Esophagus squamous epithelium (tissue), 5 donors: ENCODE results near the gene IBA57. TPM values are rescaled to one million over a fixed set of nuclear protein-coding genes. Genes with fewer than 3 reads are reported as not detected.

Experiments used
- DNase-seq: peaks from one replicate; lab custom pipeline; 2025; lab: John Stamatoyannopoulos, UW
- H3K27ac ChIP-seq, 4 donors: fragments of 200-600 bp; sonication (generic); one replicate each; pipeline ENCODE4 v1.5.1; 2016 to 2019; ENCODE audit warnings: mild to moderate bottlenecking in 1 of 4
- H3K27me3 ChIP-seq, 4 donors: fragments of 200-600 bp; sonication (generic); 1 replicate in 3 of 4; 2 replicates in 1 of 4; pipeline versions ENCODE4 v1.5.1 to v1.6.0; 2017 to 2021; ENCODE audit warnings: antibody characterized with exemption in 1 of 4
- H3K36me3 ChIP-seq, 3 donors: fragments of 200-600 bp; sonication (generic); one replicate each; pipeline ENCODE4 v1.5.1; 2016 to 2019
- H3K4me1 ChIP-seq, 3 donors: fragments of 200-600 bp; sonication (generic); one replicate each; pipeline ENCODE4 v1.5.1; 2017 to 2019
- H3K4me3 ChIP-seq, 4 donors: fragments of 200-600 bp; sonication (generic); 1 replicate in 3 of 4; 2 replicates in 1 of 4; pipeline ENCODE4 v1.5.1; 2016 to 2019; ENCODE audit warnings: mild to moderate bottlenecking in 2 of 4, moderate library complexity in 1 of 4
- H3K9me3 ChIP-seq, 3 donors: fragments of 200-600 bp; sonication (generic); one replicate each; pipeline ENCODE4 v1.5.1; 2016 to 2019
- POLR2A ChIP-seq, 4 donors: fragments of 450-650 bp; IDR thresholded peaks; one replicate each; pipeline ENCODE4 v1.6.1; 2017; ENCODE audit warnings: antibody characterized with exemption in 4 of 4, mild to moderate bottlenecking in 4 of 4, moderate library complexity in 3 of 4
- WGBS, 2 donors: methylation state at CpG; one replicate each; pipeline ENCODE4 v1.1.5; 2018; 5-methylcytosine and 5-hydroxymethylcytosine counted together
- intact Hi-C: fragments of 100-400 bp; cut with DNase I; formaldehyde crosslinking; loops from one replicate; pipeline ENCODE4 v1.15.0; 2022
- total RNA-seq, 4 donors: library from RNA; depleted of rRNA; stranded (reverse); fragments of >200 nt; gene quantifications; one replicate each; pipeline ENCODE4 v1.1.0, GENCODE V29; 2016
- TF ChIP-seq, protein P1 (sequence below), 6 experiments: fragments of 450-650 bp in 4 of 6; fragments of 200-600 bp in 2 of 6; sonication (generic) in 2 of 6; IDR thresholded peaks; one replicate each; pipeline ENCODE4 v1.5.1; 2016 to 2019; ENCODE audit warnings: antibody characterized with exemption in 6 of 6, mild to moderate bottlenecking in 4 of 6, moderate library complexity in 4 of 6
- donor health status: DM: yes; HTN: yes; CAD: no.

Gene IBA57
- total RNA-seq, 4 donors from 2014 or later, result 4.8 to 9.1 (median 5.7) TPM

DNA sequence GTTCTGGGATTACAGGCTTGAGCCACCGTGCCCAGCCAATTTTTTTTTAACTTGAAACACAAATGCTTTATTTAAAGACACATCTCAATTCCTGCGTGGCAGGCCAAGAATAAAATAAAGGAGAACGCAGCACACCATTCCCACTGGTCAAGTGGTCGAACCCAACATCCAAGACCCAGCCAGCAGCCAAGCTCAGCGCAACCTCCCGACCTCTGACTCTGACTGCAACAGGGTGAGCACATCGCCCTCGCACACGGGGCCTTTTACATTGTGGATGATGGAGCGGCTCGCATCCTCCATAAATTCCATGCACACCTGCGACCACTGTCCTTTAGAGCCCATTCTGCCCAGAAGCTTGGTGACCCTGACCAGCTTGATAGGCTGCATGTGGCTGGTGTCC lies 31.0 kb upstream of the IBA57 start:
- H3K9me3 ChIP-seq, result no peaks in the 10 kb centered on the region
- intact Hi-C loops, result no loop called here
- peaks cover 0 to 7% (median 0%) of the 10 kb centered on the region in 4 donors for H3K27me3 ChIP-seq

DNA sequence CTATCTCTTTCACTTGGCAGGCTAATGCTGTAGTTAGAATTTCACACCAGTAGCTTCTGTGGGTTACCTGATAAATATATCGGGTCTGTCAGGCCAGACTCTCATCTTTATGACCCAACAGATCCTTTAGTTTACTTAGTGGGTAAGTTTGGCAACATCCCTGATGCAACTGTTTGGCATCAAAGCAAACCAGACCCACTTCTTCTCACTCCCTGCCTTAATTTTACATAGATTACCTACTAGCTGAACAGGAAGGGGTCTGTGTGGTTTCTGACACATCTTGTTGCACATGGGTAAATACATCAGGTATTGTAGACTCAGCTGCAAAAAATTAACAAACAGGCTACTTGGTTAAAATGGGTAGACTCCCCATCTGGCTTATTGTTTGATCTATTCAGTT lies 28.7 kb upstream of the IBA57 start:
- H3K36me3 ChIP-seq, result no peaks in the 10 kb centered on the region
- intact Hi-C loops, result no loop called here
- H3K27me3 ChIP-seq, result no peaks in the 10 kb centered on the region
- DNase-seq, result no peak
- H3K9me3 ChIP-seq, result no peaks in the 10 kb centered on the region
- peaks cover 8 to 25% (median 8%) of the 10 kb centered on the region in 3 donors for H3K4me1 ChIP-seq
- TF ChIP-seq POLR2A (IDR thresholded peaks at IDR 0.05), result no peak
- TF ChIP-seq, protein P1, sequence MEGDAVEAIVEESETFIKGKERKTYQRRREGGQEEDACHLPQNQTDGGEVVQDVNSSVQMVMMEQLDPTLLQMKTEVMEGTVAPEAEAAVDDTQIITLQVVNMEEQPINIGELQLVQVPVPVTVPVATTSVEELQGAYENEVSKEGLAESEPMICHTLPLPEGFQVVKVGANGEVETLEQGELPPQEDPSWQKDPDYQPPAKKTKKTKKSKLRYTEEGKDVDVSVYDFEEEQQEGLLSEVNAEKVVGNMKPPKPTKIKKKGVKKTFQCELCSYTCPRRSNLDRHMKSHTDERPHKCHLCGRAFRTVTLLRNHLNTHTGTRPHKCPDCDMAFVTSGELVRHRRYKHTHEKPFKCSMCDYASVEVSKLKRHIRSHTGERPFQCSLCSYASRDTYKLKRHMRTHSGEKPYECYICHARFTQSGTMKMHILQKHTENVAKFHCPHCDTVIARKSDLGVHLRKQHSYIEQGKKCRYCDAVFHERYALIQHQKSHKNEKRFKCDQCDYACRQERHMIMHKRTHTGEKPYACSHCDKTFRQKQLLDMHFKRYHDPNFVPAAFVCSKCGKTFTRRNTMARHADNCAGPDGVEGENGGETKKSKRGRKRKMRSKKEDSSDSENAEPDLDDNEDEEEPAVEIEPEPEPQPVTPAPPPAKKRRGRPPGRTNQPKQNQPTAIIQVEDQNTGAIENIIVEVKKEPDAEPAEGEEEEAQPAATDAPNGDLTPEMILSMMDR (IDR thresholded peaks at IDR 0.05), result no peak
- no peak overlapping the region for H3K4me3 ChIP-seq
- 41 to 58% methylated on average over 1 of the region's 1 CpG for WGBS, 2 donors
- no peak overlapping the region for H3K27ac ChIP-seq

More for the DNA sequence above, 31.0 kb upstream of the IBA57 start:
- no peak overlapping the region for H3K27ac ChIP-seq
- DNase-seq, result no peak
- H3K36me3 ChIP-seq, result no peaks in the 10 kb centered on the region
- peaks cover 0 to 28% (median 6%) of the 10 kb centered on the region in 3 donors for H3K4me1 ChIP-seq
- TF ChIP-seq, protein P1 (IDR thresholded peaks at IDR 0.05), result no peak
- no peak for TF ChIP-seq POLR2A (IDR thresholded peaks at IDR 0.05)
- WGBS, 2 donors, result 88 to 95% methylated on average over 4 to 8 of the region's 12 CpGs
- H3K4me3 ChIP-seq, result no peak overlapping the region

DNA sequence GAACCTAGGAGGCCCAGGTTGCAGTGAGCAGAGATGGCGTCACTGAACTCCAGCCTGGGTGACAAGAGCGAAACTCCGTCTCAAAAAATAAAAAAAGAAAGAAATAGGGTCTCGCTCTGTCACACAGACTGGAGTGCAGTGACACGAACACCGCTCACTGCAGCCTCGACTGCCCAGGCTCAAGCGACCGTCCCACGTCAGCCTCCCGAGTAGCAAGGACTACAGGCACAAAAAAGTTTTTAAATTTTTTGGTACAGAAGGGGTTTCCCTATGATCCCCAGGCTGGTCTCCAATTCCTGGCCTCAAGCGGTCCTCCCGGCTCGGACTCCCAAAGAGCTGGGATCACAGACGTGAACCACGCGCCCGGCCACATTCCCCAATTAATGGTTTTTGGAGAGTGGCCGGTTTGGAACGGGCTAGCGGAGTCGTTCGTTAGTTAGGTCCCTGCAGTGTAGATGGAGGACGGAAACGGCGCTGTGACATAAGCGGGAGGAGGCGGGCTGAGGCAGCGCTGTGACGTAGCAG lies 26.1 kb upstream of the IBA57 start:
- H3K27me3 ChIP-seq, result no peaks in the 10 kb centered on the region
- H3K4me3 ChIP-seq, result peak overlapping the region; percentile 91 to 98 (median 94)
- TF ChIP-seq, protein P1 (IDR thresholded peaks at IDR 0.05), result no peak
- no peak for TF ChIP-seq POLR2A (IDR thresholded peaks at IDR 0.05)
- no peaks in the 10 kb centered on the region for H3K36me3 ChIP-seq
- no peaks in the 10 kb centered on the region for H3K9me3 ChIP-seq
- 23 to 46% methylated on average over 17 to 25 of the region's 30 CpGs for WGBS, 2 donors
- peaks cover 32 to 45% (median 33%) of the 10 kb centered on the region in 3 donors for H3K4me1 ChIP-seq
- DNase-seq, result no peak
- peak overlapping the region; percentile 98 to 100 (median 99) for H3K27ac ChIP-seq
- intact Hi-C loops, result no loop called here

DNA sequence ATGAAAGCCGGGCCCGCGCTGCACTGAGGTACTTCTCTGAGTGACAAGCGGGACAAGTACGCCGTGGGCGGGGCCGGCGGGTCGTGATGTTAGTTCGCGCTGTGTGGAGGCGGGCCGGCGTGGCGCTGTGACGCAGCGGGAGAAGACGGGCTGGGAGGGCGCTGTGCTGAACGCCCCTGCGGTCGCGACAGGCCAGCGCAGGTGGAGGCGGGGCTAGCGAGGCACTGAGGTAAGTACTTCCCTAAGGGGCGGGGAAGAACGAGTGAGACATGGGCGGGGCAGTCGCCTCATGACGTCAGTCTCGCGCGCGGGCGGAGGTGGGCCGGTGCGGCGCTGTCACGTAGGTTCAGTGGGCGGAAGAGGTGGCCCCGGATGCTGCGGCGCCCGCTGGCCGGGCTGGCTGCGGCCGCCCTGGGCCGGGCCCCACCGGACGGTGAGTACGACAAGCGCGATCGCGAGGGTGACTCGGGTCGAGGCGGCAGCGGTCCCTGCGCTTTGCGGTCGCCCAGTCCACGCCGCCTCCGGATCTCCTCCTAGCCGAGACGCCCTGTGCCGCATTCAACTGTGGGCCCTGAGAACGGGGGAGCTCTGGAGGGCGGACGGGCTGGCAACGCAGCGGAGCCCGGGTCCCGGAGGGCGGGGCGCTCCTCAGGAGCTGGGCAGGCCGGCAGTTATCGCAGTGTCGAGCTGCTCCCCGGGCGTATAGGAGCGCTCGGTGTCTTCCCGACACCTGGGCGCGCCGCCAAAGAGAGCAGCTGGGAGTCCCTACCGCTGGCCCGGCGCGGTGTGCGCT lies 25.5 kb upstream of the IBA57 start, which contains the start of gene GUK1:
Gene GUK1 (plus strand): TSS at position 349 of the 793 bp plus-strand sequence. CDS start 24 bp downstream, at position 373.
- H3K27me3 ChIP-seq, result no peaks in the 10 kb centered on the region
- peak within 1 kb of the TSS; percentile 91 to 98 (median 94) for H3K4me3 ChIP-seq
- WGBS, 2 donors, result 0% methylated on average over 9 of the region's 95 CpGs; no CpG with 5 or more reads in 1 of the 2 donors
- TF ChIP-seq, protein P1 (IDR thresholded peaks at IDR 0.05), result peak in 5 of 6 experiments; percentile 8 to 55 (median 44)
- peak in 3 of 4 donors; percentile 98 to 99 (median 99) for TF ChIP-seq POLR2A (IDR thresholded peaks at IDR 0.05)
- DNase-seq, result peak; percentile 100
- no peaks in the 10 kb centered on the region for H3K9me3 ChIP-seq
- intact Hi-C loops, result no loop called here
- peaks cover 0 to 1% (median 0%) of the 10 kb centered on the region in 3 donors for H3K36me3 ChIP-seq
- peak within 1 kb of the TSS; percentile 98 to 100 (median 99) for H3K27ac ChIP-seq
- H3K4me1 ChIP-seq, result peaks cover 39 to 52% (median 39%) of the 10 kb centered on the region in 3 donors
